Measurements from ENCODE around the gene TENM4. TPM values are rescaled to one million over a fixed set of nuclear protein-coding genes. Genes with fewer than 3 reads are reported as not detected.

Gene TENM4
- total RNA-seq, 1 donor from 2014 or later, result 11.9 TPM

- no peaks in the 10 kb centered on the region for H3K4me1 ChIP-seq
- TF ChIP-seq CTCF (IDR thresholded peaks at IDR 0.05), result no peak
- no peak overlapping the region for H3K27ac ChIP-seq
- no peak for DNase-seq (ENCODE audit: low spot score in 2 of 2)
- H3K9me3 ChIP-seq, result no peaks in the 10 kb centered on the region
- intact Hi-C loops (cut with DNase I), result no loop called here
- H3K36me3 ChIP-seq, result no peaks in the 10 kb centered on the region
- no peaks in the 10 kb centered on the region for H3K27me3 ChIP-seq
- H3K4me3 ChIP-seq, result no peak overlapping the region
Measured at GRCh38 chr11:78834886-78835285, 605.9 kb downstream of the TENM4 start.

- no peaks in the 10 kb centered on the region for H3K27me3 ChIP-seq
- intact Hi-C loops (cut with DNase I), result no loop called here
- H3K4me1 ChIP-seq, result no peaks in the 10 kb centered on the region
- no peak overlapping the region for H3K27ac ChIP-seq
- H3K4me3 ChIP-seq, result no peak overlapping the region
- no peak for TF ChIP-seq CTCF (IDR thresholded peaks at IDR 0.05)
- no peaks in the 10 kb centered on the region for H3K36me3 ChIP-seq
- no peak for DNase-seq (ENCODE audit: low spot score in 2 of 2)
- no peaks in the 10 kb centered on the region for H3K9me3 ChIP-seq
Measured at GRCh38 chr11:78833237-78833636, 607.6 kb downstream of the TENM4 start.

- H3K27ac ChIP-seq, result no peak overlapping the region
- no peaks in the 10 kb centered on the region for H3K9me3 ChIP-seq
- no peaks in the 10 kb centered on the region for H3K4me1 ChIP-seq
- H3K36me3 ChIP-seq, result no peaks in the 10 kb centered on the region
- DNase-seq (ENCODE audit: low spot score in 2 of 2), result no peak
- H3K27me3 ChIP-seq, result no peaks in the 10 kb centered on the region
- intact Hi-C loops (cut with DNase I), result no loop called here
- TF ChIP-seq CTCF (IDR thresholded peaks at IDR 0.05), result no peak
- H3K4me3 ChIP-seq, result no peak overlapping the region
Measured at GRCh38 chr11:78832226-78832947, 608.4 kb downstream of the TENM4 start.

- H3K27me3 ChIP-seq, result no peaks in the 10 kb centered on the region
- no peak overlapping the region for H3K4me3 ChIP-seq
- intact Hi-C loops (cut with DNase I), result no loop called here
- H3K27ac ChIP-seq, result no peak overlapping the region
- no peaks in the 10 kb centered on the region for H3K9me3 ChIP-seq
- no peaks in the 10 kb centered on the region for H3K4me1 ChIP-seq
- DNase-seq (ENCODE audit: low spot score in 2 of 2), result no peak
- no peak for TF ChIP-seq CTCF (IDR thresholded peaks at IDR 0.05)
- H3K36me3 ChIP-seq, result no peaks in the 10 kb centered on the region
Measured at GRCh38 chr11:78831571-78831970, 609.3 kb downstream of the TENM4 start.

- H3K36me3 ChIP-seq, result no peaks in the 10 kb centered on the region
- intact Hi-C loops (cut with DNase I), result no loop called here
- no peak for DNase-seq (ENCODE audit: low spot score in 2 of 2)
- TF ChIP-seq CTCF (IDR thresholded peaks at IDR 0.05), result no peak
- no peak overlapping the region for H3K27ac ChIP-seq
- H3K27me3 ChIP-seq, result no peaks in the 10 kb centered on the region
- H3K9me3 ChIP-seq, result no peaks in the 10 kb centered on the region
- H3K4me1 ChIP-seq, result no peaks in the 10 kb centered on the region
- no peak overlapping the region for H3K4me3 ChIP-seq
Measured at GRCh38 chr11:78830277-78830819, 610.5 kb downstream of the TENM4 start.
